ENCODE results near the gene WASHC2A.
"Not testable (repeated sequence)": the region's sequence is repeated elsewhere in the genome, so short reads cannot be mapped to it uniquely, and the experiment has no call there.

- TF ChIP-seq CTBP1 (IDR thresholded peaks at IDR 0.05; ENCODE audit: borderline replicate concordance); BHLHE40 (IDR thresholded peaks at IDR 0.05; ENCODE audit: borderline replicate concordance); ELF4 (IDR thresholded peaks at IDR 0.05); NFRKB (IDR thresholded peaks at IDR 0.05); ARNT (IDR thresholded peaks at IDR 0.05); LEF1 (IDR thresholded peaks at IDR 0.05; ENCODE audit: borderline replicate concordance); SUZ12 (IDR thresholded peaks at IDR 0.05); FOXM1 (IDR thresholded peaks at IDR 0.05; ENCODE audit: borderline replicate concordance); ZNF384 (IDR thresholded peaks at IDR 0.05): not testable (repeated sequence)
These were observed 12.1 kb upstream of the WASHC2A start for GRCh38 chr10:50055494-50056292.
